Activated CD4-positive, CD25-positive, alpha-beta regulatory T cell (primary cell): Measurements from ENCODE around the gene SNRPN.
"Not testable (repeated sequence)": the region's sequence is repeated elsewhere in the genome, so short reads cannot be mapped to it uniquely, and the experiment has no call there.

Experiments
- DNase-seq, 4 experiments: peaks; one replicate each; lab custom pipeline; 2025; lab: John Stamatoyannopoulos, UW

SNRPN gene

DNA sequence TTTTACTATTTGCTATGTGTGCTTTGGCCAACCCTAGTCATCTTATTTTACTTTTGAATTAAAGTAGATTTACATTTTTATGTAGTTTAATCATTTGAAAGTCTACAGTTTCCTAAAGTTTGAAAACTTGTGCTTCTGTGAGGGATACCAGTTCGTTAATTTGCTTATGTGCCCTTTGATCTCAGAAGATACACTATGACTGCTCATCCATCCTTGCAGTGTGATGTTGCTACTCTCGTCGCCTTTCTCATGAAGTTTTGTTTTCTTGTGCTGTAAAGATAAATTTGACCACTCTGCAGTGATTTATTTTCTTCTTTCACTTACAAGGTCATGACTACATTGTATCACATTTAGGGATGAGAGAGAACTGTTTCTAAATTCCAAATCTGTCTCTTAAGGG lies 16.3 kb downstream of the SNRPN start:
- no peak for DNase-seq

DNA sequence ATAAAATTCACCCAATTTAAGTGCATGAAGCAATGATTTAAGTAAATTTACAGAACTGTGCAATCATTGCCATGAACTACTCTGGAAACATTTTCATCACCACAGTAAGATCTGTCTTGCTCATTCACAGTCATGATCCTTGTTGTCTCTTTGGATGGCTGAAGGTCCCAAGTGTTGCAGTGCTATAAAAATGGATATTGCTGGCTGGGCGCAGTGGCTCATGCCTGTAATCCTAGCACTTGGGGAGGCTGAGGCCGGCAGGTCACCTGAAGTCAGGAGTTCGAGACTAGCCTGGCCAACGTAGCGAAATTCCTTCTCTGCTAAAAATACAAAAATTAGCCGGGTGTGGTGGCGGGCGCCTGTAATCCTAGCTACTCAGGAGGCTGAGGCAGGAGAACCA lies 17.0 kb downstream of the SNRPN start:
- no peak for DNase-seq

DNA sequence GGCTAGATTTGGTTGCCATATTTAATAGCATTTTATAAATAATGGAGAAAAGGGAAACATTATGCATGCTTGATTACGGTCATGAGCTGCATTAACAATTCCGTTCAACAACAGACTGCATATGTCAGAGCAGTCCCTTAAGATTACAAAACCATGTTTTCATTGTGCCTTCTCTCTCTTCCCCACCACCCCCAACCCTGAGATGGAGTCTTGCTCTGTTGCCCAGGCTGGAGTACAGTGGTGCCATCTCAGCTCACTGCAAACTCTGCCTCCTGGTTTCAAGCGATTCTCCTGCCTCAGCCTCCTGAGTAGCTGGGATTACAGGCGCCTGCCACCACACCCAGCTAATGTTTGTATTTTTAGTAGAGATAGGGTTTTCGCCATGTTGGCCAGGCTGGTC lies 17.9 kb downstream of the SNRPN start:
- DNase-seq, result not testable (repeated sequence)

DNA sequence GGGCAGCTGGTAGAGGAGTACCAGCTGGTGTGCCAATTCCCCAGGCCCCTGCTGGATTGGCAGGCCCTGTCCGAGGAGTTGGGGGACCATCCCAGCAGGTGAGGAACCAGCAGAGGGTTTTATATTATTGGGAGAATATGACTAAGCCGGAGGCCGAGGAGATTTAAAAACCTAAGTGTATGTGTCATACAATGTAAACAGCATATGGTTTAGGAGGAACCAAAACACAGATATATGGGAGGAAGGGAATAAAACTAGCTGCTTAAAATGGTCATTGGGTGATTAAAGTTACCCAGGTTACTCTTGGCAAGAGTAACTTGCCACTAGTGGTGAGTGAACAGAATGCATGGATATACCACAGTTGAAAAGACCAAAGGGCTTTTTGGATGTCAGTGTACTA lies 22.1 kb downstream of the SNRPN start:
- DNase-seq, result no peak

DNA sequence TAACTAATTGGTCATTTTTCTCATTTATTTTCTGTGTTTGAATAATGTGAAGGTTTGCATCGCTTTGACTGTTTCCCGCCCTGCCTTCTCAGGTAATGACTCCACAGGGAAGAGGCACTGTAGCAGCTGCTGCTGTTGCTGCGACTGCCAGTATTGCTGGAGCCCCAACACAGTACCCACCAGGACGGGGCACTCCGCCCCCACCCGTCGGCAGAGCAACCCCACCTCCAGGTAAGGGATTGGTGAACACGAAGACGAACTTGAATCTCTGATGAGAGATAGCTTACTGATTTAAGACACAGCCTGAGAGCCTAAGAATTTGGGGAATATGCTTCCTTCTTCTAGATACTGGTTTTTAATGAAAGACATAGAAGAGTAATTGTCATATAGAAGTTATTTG lies 22.9 kb downstream of the SNRPN start:
- DNase-seq, result no peak

DNA sequence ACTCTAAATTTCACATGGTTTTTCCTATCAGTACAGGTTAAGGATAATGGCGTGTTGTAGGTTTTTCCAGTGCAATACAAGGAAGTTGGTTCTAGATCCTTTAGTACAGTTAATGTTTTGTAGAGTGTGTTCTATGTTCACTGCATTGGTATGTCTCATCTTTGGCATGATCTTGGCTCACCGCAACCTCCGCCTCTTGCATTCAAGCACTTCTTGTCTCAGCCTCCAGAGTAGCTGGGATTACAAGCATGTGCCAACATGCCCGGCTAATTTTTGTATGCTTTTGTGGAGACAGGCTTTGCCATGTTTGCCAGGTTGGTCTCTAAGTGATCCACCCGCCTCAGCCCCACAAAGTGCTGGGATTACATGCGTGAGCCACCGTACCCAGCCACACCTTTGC lies 30.4 kb downstream of the SNRPN start:
- DNase-seq, result no peak

DNA sequence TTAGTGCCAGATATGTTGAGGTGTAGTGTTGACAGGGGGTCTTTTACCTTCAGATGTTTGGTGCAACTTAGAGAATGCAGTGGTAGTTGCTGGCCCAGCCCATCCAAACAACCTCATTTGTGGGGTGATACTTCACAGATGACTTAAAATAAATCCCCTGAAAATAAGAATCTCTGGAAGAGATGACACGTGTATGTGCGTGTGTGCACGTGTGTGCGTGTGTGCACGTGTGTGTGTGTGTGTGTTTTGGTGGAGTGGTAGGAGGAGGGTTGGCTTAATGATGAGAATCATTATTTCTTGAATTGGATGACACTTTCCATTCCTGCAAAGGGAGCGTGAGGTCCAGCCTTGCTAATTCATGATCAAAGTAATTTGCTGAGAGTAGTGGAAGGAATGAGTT lies 31.9 kb downstream of the SNRPN start:
- DNase-seq, result no peak

DNA sequence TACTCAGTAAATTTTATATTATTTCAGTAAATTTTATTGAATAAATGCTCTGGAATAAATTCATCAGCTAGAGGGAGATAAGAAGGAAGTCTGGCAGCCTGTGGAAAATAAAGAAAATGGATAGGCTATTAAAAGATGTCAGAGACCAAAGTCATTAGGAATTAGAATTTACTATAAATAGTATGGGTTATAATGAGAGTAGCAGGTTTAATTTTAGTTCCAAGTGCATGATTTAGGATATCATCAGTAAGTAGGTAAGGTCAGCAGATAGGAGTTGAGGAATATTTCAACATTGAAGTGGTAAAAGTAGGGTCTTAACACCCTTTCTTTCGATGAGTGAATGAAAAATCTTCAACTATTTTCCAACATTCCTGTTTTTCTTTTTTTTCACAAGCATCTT lies 64.6 kb downstream of the SNRPN start:
- no peak for DNase-seq

DNA sequence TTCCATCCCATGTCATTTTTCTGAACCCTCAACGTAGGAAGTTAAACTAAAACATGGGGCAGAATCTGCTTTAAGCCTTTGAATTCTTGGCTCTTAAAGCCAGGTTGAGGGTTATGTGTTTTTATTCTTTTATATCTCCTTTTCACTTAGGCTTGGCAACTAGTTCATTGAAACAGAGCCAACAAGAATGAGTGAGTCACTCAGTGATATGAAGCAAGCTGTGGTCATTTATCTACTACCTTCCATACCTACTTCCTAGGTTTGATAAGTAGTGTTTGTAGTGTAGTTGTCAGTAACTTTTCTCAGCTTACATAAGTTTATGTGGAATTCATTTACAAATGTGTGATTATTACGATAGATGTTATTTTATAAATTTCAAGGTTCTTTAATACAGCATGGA lies 67.4 kb downstream of the SNRPN start:
- no peak for DNase-seq
